H1 (cell line): ENCODE results near the gene GULP1. TPM values are rescaled to one million over a fixed set of nuclear protein-coding genes. Genes with fewer than 3 reads are reported as not detected.

ENCODE experiments used
- CTCF ChIA-PET: fragments of 300-600 bp; sonication (Branson Sonifier 250); formaldehyde crosslinking; loops from one replicate; lab custom pipeline; 2021; ENCODE audit not compliant: partially characterized antibody; lab: Charles Lee
- POLR2A ChIA-PET: fragments of 300-600 bp; sonication (Branson Sonifier 250); formaldehyde crosslinking; loops from one replicate; lab custom pipeline; 2021; ENCODE audit warnings: inconsistent platforms; ENCODE audit not compliant: partially characterized antibody; lab: Charles Lee
- DNase-seq, 2 experiments: peaks; one replicate each; pipeline versions ENCODE4 v3.0.0 to v3.0.0-alpha.2; 2010 to 2022; ENCODE audit warnings: low spot score in 2 of 2, low read depth in 1 of 2, mixed read lengths in 1 of 2
- FAIRE-seq: peaks from 2 replicates; lab custom pipeline; 2011; peaks lifted over from hg19 to GRCh38; lab: Jason Lieb, UNC
- H2AFZ ChIP-seq: 2 replicates; pipeline ENCODE4 v1.8.1; 2012; ENCODE audit warnings: low read length, inconsistent platforms
- H2AK5ac ChIP-seq: 2 replicates; pipeline ENCODE4 v1.6.1; 2013; ENCODE audit warnings: low read depth, low read length
- H2BK120ac ChIP-seq: replicated peaks from 2 replicates; pipeline ENCODE3; 2013; ENCODE audit warnings: low read depth, low read length, inconsistent platforms
- H2BK12ac ChIP-seq: 2 replicates; pipeline ENCODE4 v1.6.1; 2013; ENCODE audit warnings: low read depth, low read length
- H2BK15ac ChIP-seq: 2 replicates; pipeline ENCODE4 v1.6.1; 2013; ENCODE audit warnings: low read length
- H2BK20ac ChIP-seq: 2 replicates; pipeline ENCODE4 v1.6.1; 2013; ENCODE audit warnings: low read length
- H2BK5ac ChIP-seq: 2 replicates; pipeline ENCODE4 v1.6.1; 2013; ENCODE audit warnings: low read depth, low read length
- H3K14ac ChIP-seq: 2 replicates; pipeline ENCODE4 v1.6.1; 2013; ENCODE audit warnings: inconsistent platforms; ENCODE audit not compliant: insufficient read length
- H3K18ac ChIP-seq: 2 replicates; pipeline ENCODE4 v1.6.1; 2013; ENCODE audit warnings: low read length; ENCODE audit errors: extremely low read depth
- H3K23ac ChIP-seq: 2 replicates; pipeline ENCODE4 v1.6.1; 2013; ENCODE audit warnings: inconsistent platforms; ENCODE audit not compliant: insufficient read length
- H3K23me2 ChIP-seq: 2 replicates; pipeline ENCODE4 v1.6.1; 2013; ENCODE audit warnings: low read depth, low read length
- H3K27ac ChIP-seq: 2 replicates; pipeline ENCODE4 v1.6.1; 2011; ENCODE audit warnings: low read depth, low read length, inconsistent platforms
- H3K27me3 ChIP-seq, 4 experiments: replicated peaks in 1 of 4; 1 replicate in 1 of 4; 2 replicates in 3 of 4; pipeline versions ENCODE4 v1.6.1 to v1.8.1; 2011 to 2013; ENCODE audit warnings: low read length in 3 of 4, mild to moderate bottlenecking in 3 of 4, inconsistent platforms in 2 of 4, mixed read lengths in 2 of 4, moderate library complexity in 1 of 4; ENCODE audit not compliant: control insufficient read depth in 3 of 4, insufficient read depth in 3 of 4; ENCODE audit errors: extremely low read depth in 1 of 4
- H3K36me3 ChIP-seq, 4 experiments: 2 replicates each; pipeline versions ENCODE4 v1.6.1 to v1.8.1; 2011 to 2013; ENCODE audit warnings: mild to moderate bottlenecking in 4 of 4, low read length in 3 of 4, moderate library complexity in 2 of 4, control low read depth in 1 of 4, inconsistent platforms in 1 of 4; ENCODE audit not compliant: insufficient read depth in 4 of 4, control insufficient read depth in 2 of 4
- H3K4ac ChIP-seq: replicated peaks from 2 replicates; pipeline ENCODE3; 2013; ENCODE audit warnings: low read length, low read depth, mixed read lengths, inconsistent platforms; ENCODE audit not compliant: insufficient read length
- H3K4me1 ChIP-seq, 4 experiments: replicated peaks in 1 of 4; 1 replicate in 1 of 4; 2 replicates in 3 of 4; pipeline versions ENCODE4 v1.6.1 to v1.8.1; 2011 to 2013; ENCODE audit warnings: low read length in 3 of 4, inconsistent platforms in 2 of 4, mixed read lengths in 1 of 4; ENCODE audit not compliant: insufficient read depth in 4 of 4, control insufficient read depth in 3 of 4
- H3K4me2 ChIP-seq, 2 experiments: 2 replicates each; pipeline versions ENCODE4 v1.6.1 to v1.8.1; 2011 to 2013; ENCODE audit warnings: low read depth in 2 of 2, low read length in 2 of 2, control low read depth in 1 of 2, inconsistent platforms in 1 of 2, mild to moderate bottlenecking in 1 of 2; ENCODE audit not compliant: insufficient read depth in 1 of 2
- H3K4me3 ChIP-seq, 4 experiments: fragments of 200-600, 300-600 bp in 1 of 4; sonication (generic), shearing (Covaris generic), sonication (Bioruptor Twin) in 1 of 4; 2 replicates each; pipeline versions ENCODE4 v1.5.1 to v1.8.1; 2011 to 2016; ENCODE audit warnings: low read length in 4 of 4, low read depth in 3 of 4, control low read depth in 2 of 4, inconsistent platforms in 2 of 4, mild to moderate bottlenecking in 2 of 4, mixed read lengths in 1 of 4, moderate library complexity in 1 of 4; ENCODE audit not compliant: insufficient read depth in 2 of 4; ENCODE audit errors: extremely low read depth in 1 of 4
- H3K56ac ChIP-seq: replicated peaks from 2 replicates; pipeline ENCODE3; 2013; ENCODE audit warnings: low read depth, mild to moderate bottlenecking, mixed read lengths, low read length, inconsistent platforms; ENCODE audit not compliant: insufficient read length
- H3K79me1 ChIP-seq: 2 replicates; pipeline ENCODE4 v1.6.1; 2013; ENCODE audit warnings: low read depth, low read length, control low read depth
- H3K79me2 ChIP-seq, 2 experiments: 2 replicates each; pipeline versions ENCODE4 v1.6.1 to v1.8.1; 2012 to 2013; ENCODE audit warnings: low read length in 2 of 2, mild to moderate bottlenecking in 2 of 2, inconsistent platforms in 1 of 2; ENCODE audit not compliant: insufficient read depth in 2 of 2, control insufficient read depth in 1 of 2
- H3K9ac ChIP-seq, 4 experiments: replicated peaks in 1 of 4; 1 replicate in 1 of 4; 2 replicates in 3 of 4; pipeline versions ENCODE4 v1.6.1 to v1.8.1; 2011 to 2013; ENCODE audit warnings: low read depth in 3 of 4, low read length in 3 of 4, control low read depth in 2 of 4, mild to moderate bottlenecking in 2 of 4, moderate library complexity in 2 of 4, inconsistent platforms in 1 of 4; ENCODE audit errors: extremely low read depth in 1 of 4
- H3K9me3 ChIP-seq, 2 experiments: 2 replicates each; pipeline versions ENCODE4 v1.6.1 to v1.8.1; 2012 to 2013; ENCODE audit warnings: mild to moderate bottlenecking in 2 of 2, moderate library complexity in 2 of 2, control low read depth in 1 of 2, inconsistent platforms in 1 of 2, low read depth in 1 of 2, low read length in 1 of 2, mixed read lengths in 1 of 2; ENCODE audit not compliant: insufficient read depth in 2 of 2
- H4K20me1 ChIP-seq, 2 experiments: replicated peaks in 1 of 2; 2 replicates each; pipeline versions ENCODE3 to v1.8.1; 2011 to 2013; ENCODE audit warnings: inconsistent platforms in 2 of 2, low read length in 2 of 2, mild to moderate bottlenecking in 1 of 2; ENCODE audit not compliant: insufficient read depth in 2 of 2, control insufficient read depth in 1 of 2
- H4K5ac ChIP-seq: 2 replicates; pipeline ENCODE4 v1.6.1; 2013; ENCODE audit warnings: low read length, low read depth, mixed read lengths, inconsistent platforms; ENCODE audit not compliant: insufficient read length
- H4K8ac ChIP-seq: 2 replicates; pipeline ENCODE4 v1.8.0; 2013; ENCODE audit warnings: mild to moderate bottlenecking, moderate library complexity, low read length, inconsistent platforms; ENCODE audit not compliant: insufficient read depth; ENCODE audit errors: extremely low read depth
- H4K91ac ChIP-seq: replicated peaks from 2 replicates; pipeline ENCODE3; 2013; ENCODE audit warnings: low read length, mixed read lengths, inconsistent platforms; ENCODE audit not compliant: insufficient read length
- BACH1 ChIP-seq: IDR thresholded peaks from 2 replicates; pipeline ENCODE4 v1.6.1; 2012; ENCODE audit warnings: low read length, improper control_type of control experiment
- CHD2 ChIP-seq: IDR thresholded peaks from 2 replicates; pipeline ENCODE4 v1.6.1; 2012; ENCODE audit warnings: low read length, improper control_type of control experiment
- GABPA ChIP-seq: IDR thresholded peaks from 2 replicates; pipeline ENCODE4 v1.6.1; 2011; ENCODE audit warnings: mild to moderate bottlenecking, low read length, moderate library complexity, borderline replicate concordance; ENCODE audit not compliant: insufficient read depth
- KDM4A ChIP-seq: IDR thresholded peaks from one replicate; pipeline ENCODE4 v1.7.1; 2012; ENCODE audit warnings: low read depth, mild to moderate bottlenecking, moderate library complexity, low read length, inconsistent platforms; ENCODE audit not compliant: severe bottlenecking
- MAX ChIP-seq: IDR thresholded peaks from 2 replicates; pipeline ENCODE4 v1.6.1; 2012; ENCODE audit warnings: inconsistent platforms
- RBBP5 ChIP-seq: IDR thresholded peaks from 2 replicates; pipeline ENCODE4 v1.7.1; 2012; ENCODE audit warnings: low read depth, mild to moderate bottlenecking, inconsistent platforms, low read length, moderate library complexity, borderline replicate concordance
- RNF2 ChIP-seq: fragments of 200-900, 300-1000 bp; sonication (generic); IDR thresholded peaks from 2 replicates; pipeline ENCODE4 v1.7.1; 2016; ENCODE audit warnings: borderline replicate concordance, low read depth, mild to moderate bottlenecking, antibody characterized with exemption, low read length; ENCODE audit not compliant: poor library complexity, severe bottlenecking; ENCODE audit errors: missing control alignments
- RXRA ChIP-seq: IDR thresholded peaks from 2 replicates; pipeline ENCODE4 v1.6.1; 2011; ENCODE audit warnings: low read depth, mild to moderate bottlenecking, low read length, moderate library complexity; ENCODE audit not compliant: insufficient read depth
- SIN3A ChIP-seq, 2 experiments: IDR thresholded peaks in 1 of 2; conservative IDR thresholded peaks in 1 of 2; 2 replicates each; pipeline ENCODE4 v1.6.1; 2011 to 2012; ENCODE audit warnings: low read length in 2 of 2, improper control_type of control experiment in 1 of 2, low read depth in 1 of 2, mild to moderate bottlenecking in 1 of 2
- SRF ChIP-seq: IDR thresholded peaks from 2 replicates; pipeline ENCODE4 v1.6.1; 2011; ENCODE audit warnings: mild to moderate bottlenecking, low read depth, low read length, moderate library complexity
- TBP ChIP-seq: IDR thresholded peaks from 2 replicates; pipeline ENCODE4 v1.6.1; 2011; ENCODE audit warnings: low read depth, low read length, improper control_type of control experiment
- USF2 ChIP-seq: IDR thresholded peaks from 2 replicates; pipeline ENCODE4 v1.6.1; 2011; ENCODE audit warnings: low read length, improper control_type of control experiment
- WGBS, 2 experiments: shearing (Covaris generic) in 1 of 2; methylation state at CpG; one replicate each; pipeline versions ENCODE4 v1.1.6 to v1.1.7; 2013 to 2015; ENCODE audit warnings: low lambda C conversion rate in 2 of 2, mixed read lengths in 2 of 2, inconsistent platforms in 1 of 2, low coverage in 1 of 2, missing lambda C conversion rate in 1 of 2; ENCODE audit not compliant: insufficient replicate concordance in 2 of 2, insufficient coverage in 1 of 2, insufficient read length in 1 of 2; ENCODE audit errors: extremely low coverage in 1 of 2, missing lambda C conversion rate in 1 of 2; 5-methylcytosine and 5-hydroxymethylcytosine counted together
- polyA plus RNA-seq, 7 experiments: library from polyadenylated mRNA; depleted of rRNA in 3 of 7; stranded (reverse) in 5 of 7; unstranded in 2 of 7; fragments of >200 nt in 5 of 7; fragments of 200-250 nt in 2 of 7; gene quantifications; 1 replicate in 5 of 7; 2 replicates in 1 of 7; 4 replicates in 1 of 7; pipeline versions ENCODE4 v1.2.1 to v1.2.3, GENCODE V29; 2011 to 2013; ENCODE audit warnings: missing spikeins in 2 of 7, mixed read lengths in 2 of 7
- total RNA-seq: library from RNA; stranded (reverse); fragmentation: NEBNext Ultra II Directional; extraction: Animal tissue kit (Norgen Biotek cat#: 25700); gene quantifications from 2 replicates; pipeline ENCODE4 v1.2.1, GENCODE V29; 2021

Gene GULP1
- total and polyA plus RNA-seq, 2 of the 8 experiments (the other 6 are each of a cell fraction or from before 2014, with no cell fraction given) = 69.7 to 139 TPM

GRCh38 chr2:188506843-188507242 lies 215.2 kb downstream of the GULP1 start:
- Histone ChIP-seq H2BK120ac (no peak overlapping the region), H4K5ac (no peak overlapping the region), H3K4me1 (peaks cover 0 to 5% (median under 1%) of the 10 kb centered on the region in 4 experiments; a peak in 3 of 7 replicates), H4K8ac (no peak overlapping the region), H2AK5ac (no peak overlapping the region), H3K56ac (no peak overlapping the region), H3K27ac (no peak overlapping the region), H3K23ac (no peak overlapping the region), H3K36me3 (no peaks in the 10 kb centered on the region; a peak in 1 of 8 replicates), H2BK20ac (no peak overlapping the region), H3K27me3 (no peaks in the 10 kb centered on the region), H3K18ac (0 out of 2 replicates have a peak overlapping the region, but pooled peaks have one; percentile 9), H2BK5ac (no peak overlapping the region), H3K79me1 (no peaks in the 10 kb centered on the region; the same call in 1 of the 2 replicates), H2AFZ (no peak overlapping the region), H3K23me2 (no peaks in the 10 kb centered on the region), H3K9ac (no peak overlapping the region), H3K4ac (no peak overlapping the region), H3K4me2 (no peak overlapping the region), H3K79me2 (peaks cover 0 to 22% of the 10 kb centered on the region in 2 experiments; a peak in 2 of 4 replicates), H2BK15ac (no peak overlapping the region), H3K14ac (no peak overlapping the region), H2BK12ac (no peak overlapping the region), H3K4me3 (no peak overlapping the region), H4K20me1 (no peaks in the 10 kb centered on the region), H3K9me3 (no peaks in the 10 kb centered on the region), H4K91ac (no peak overlapping the region)
- DNase-seq = no peak
- no peak for FAIRE-seq
- WGBS, 2 experiments = 86% methylated on average over 1 of the region's 1 CpG; no CpG with 5 or more reads in 1 of the 2 experiments
- CTCF ChIA-PET = no interaction called here
- POLR2A ChIA-PET = no interaction called here
- TF ChIP-seq RNF2 = no peak
- TF ChIP-seq SRF = no peak
- TF ChIP-seq BACH1 = no peak
- no peak for TF ChIP-seq TBP
- no peak for TF ChIP-seq USF2
- no peak for TF ChIP-seq CHD2
- no peak for TF ChIP-seq MAX
- TF ChIP-seq RXRA = no peak
- no peak for TF ChIP-seq KDM4A
- TF ChIP-seq GABPA = no peak
- TF ChIP-seq RBBP5 = no peak
- no peak for TF ChIP-seq SIN3A (conservative IDR thresholded peaks at IDR 0.05 in 1 of 2, IDR thresholded peaks at IDR 0.05 in 1 of 2; ENCODE audit: low read depth in 1 of 2, low read length in 2 of 2)
